Measurements from ENCODE around the gene NEURL1B.

GRCh38 chr5:172611913-172612312, 29.1 kb upstream of the NEURL1B start:
- TF ChIP-seq EGR1 (IDR thresholded peaks at IDR 0.05; ENCODE audit: low read depth in 2 of 2) (no peak), YY1 (IDR thresholded peaks at IDR 0.05) (no peak), SP1 (IDR thresholded peaks at IDR 0.05) (no peak), HNF4A (conservative IDR thresholded peaks at IDR 0.05) (no peak), JUND (IDR thresholded peaks at IDR 0.05) (no peak), GABPA (IDR thresholded peaks at IDR 0.05 in 1 of 2, conservative IDR thresholded peaks at IDR 0.05 in 1 of 2) (no peak)
- TF ChIP-seq, protein P1, sequence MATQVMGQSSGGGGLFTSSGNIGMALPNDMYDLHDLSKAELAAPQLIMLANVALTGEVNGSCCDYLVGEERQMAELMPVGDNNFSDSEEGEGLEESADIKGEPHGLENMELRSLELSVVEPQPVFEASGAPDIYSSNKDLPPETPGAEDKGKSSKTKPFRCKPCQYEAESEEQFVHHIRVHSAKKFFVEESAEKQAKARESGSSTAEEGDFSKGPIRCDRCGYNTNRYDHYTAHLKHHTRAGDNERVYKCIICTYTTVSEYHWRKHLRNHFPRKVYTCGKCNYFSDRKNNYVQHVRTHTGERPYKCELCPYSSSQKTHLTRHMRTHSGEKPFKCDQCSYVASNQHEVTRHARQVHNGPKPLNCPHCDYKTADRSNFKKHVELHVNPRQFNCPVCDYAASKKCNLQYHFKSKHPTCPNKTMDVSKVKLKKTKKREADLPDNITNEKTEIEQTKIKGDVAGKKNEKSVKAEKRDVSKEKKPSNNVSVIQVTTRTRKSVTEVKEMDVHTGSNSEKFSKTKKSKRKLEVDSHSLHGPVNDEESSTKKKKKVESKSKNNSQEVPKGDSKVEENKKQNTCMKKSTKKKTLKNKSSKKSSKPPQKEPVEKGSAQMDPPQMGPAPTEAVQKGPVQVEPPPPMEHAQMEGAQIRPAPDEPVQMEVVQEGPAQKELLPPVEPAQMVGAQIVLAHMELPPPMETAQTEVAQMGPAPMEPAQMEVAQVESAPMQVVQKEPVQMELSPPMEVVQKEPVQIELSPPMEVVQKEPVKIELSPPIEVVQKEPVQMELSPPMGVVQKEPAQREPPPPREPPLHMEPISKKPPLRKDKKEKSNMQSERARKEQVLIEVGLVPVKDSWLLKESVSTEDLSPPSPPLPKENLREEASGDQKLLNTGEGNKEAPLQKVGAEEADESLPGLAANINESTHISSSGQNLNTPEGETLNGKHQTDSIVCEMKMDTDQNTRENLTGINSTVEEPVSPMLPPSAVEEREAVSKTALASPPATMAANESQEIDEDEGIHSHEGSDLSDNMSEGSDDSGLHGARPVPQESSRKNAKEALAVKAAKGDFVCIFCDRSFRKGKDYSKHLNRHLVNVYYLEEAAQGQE (IDR thresholded peaks at IDR 0.05): no peak
- TF ChIP-seq, protein P2, sequence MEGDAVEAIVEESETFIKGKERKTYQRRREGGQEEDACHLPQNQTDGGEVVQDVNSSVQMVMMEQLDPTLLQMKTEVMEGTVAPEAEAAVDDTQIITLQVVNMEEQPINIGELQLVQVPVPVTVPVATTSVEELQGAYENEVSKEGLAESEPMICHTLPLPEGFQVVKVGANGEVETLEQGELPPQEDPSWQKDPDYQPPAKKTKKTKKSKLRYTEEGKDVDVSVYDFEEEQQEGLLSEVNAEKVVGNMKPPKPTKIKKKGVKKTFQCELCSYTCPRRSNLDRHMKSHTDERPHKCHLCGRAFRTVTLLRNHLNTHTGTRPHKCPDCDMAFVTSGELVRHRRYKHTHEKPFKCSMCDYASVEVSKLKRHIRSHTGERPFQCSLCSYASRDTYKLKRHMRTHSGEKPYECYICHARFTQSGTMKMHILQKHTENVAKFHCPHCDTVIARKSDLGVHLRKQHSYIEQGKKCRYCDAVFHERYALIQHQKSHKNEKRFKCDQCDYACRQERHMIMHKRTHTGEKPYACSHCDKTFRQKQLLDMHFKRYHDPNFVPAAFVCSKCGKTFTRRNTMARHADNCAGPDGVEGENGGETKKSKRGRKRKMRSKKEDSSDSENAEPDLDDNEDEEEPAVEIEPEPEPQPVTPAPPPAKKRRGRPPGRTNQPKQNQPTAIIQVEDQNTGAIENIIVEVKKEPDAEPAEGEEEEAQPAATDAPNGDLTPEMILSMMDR (IDR thresholded peaks at IDR 0.05; ENCODE audit: low read depth, low read length, missing input control): no peak
- TF ChIP-seq, protein P3, sequence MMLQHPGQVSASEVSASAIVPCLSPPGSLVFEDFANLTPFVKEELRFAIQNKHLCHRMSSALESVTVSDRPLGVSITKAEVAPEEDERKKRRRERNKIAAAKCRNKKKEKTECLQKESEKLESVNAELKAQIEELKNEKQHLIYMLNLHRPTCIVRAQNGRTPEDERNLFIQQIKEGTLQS (IDR thresholded peaks at IDR 0.05): no peak
